Activated T-cell treated with anti-CD3 and anti-CD28 coated beads, Interleukin-2, amount 50 U/mL, for 48 hours (primary cell): ENCODE data around the gene TLR2.
"Not testable (repeated sequence)": the region's sequence is repeated elsewhere in the genome, so short reads cannot be mapped to it uniquely, and the experiment has no call there.

Experiments
- DNase-seq, 2 experiments: peaks; one replicate each; pipeline ENCODE4 v3.0.0-alpha.2; 2020

TLR2 gene

GRCh38 chr4:153661215-153661822 is 22.8 kb upstream of the TLR2 start:
- DNase-seq = no peak

GRCh38 chr4:153661908-153662307 is 22.2 kb upstream of the TLR2 start:
- DNase-seq = no peak

GRCh38 chr4:153663667-153664066 is 20.4 kb upstream of the TLR2 start:
- DNase-seq = no peak

GRCh38 chr4:153666505-153666904 is 17.6 kb upstream of the TLR2 start:
- not testable (repeated sequence) for DNase-seq

GRCh38 chr4:153668647-153669046 is 15.4 kb upstream of the TLR2 start:
- no peak for DNase-seq

- no peak for DNase-seq
Observed at GRCh38 chr4:153669838-153670237, 14.2 kb upstream of the TLR2 start.

GRCh38 chr4:153676486-153676885 is 7.6 kb upstream of the TLR2 start:
- DNase-seq = no peak

GRCh38 chr4:153676984-153677383 is 7.1 kb upstream of the TLR2 start:
- DNase-seq = no peak

- no peak for DNase-seq
Observed at GRCh38 chr4:153679486-153679885, 4.6 kb upstream of the TLR2 start.

GRCh38 chr4:153683763-153684181 is 308 bp upstream of the TLR2 start:
- no peak for DNase-seq

- DNase-seq = no peak
Observed at GRCh38 chr4:153684971-153685371, 891 bp downstream of the TLR2 start.

- no peak for DNase-seq
Observed at GRCh38 chr4:153704522-153704921, 20.4 kb downstream of the TLR2 start.

- DNase-seq = no peak
Observed at GRCh38 chr4:153705743-153706468, 21.8 kb downstream of the TLR2 start.

- DNase-seq = no peak
Observed at GRCh38 chr4:153706519-153706918, 22.4 kb downstream of the TLR2 start.

- DNase-seq = no peak
Observed at GRCh38 chr4:153710681-153711080, 26.6 kb downstream of the TLR2 start.

GRCh38 chr4:153713866-153714646 is 30.0 kb downstream of the TLR2 start:
- no peak for DNase-seq

GRCh38 chr4:153722036-153722435 is 38.0 kb downstream of the TLR2 start:
- no peak for DNase-seq

- no peak for DNase-seq
Observed at GRCh38 chr4:153724606-153725005, 40.5 kb downstream of the TLR2 start.

GRCh38 chr4:153725136-153725830 is 41.2 kb downstream of the TLR2 start:
- DNase-seq = no peak

GRCh38 chr4:153725831-153726154 is 41.7 kb downstream of the TLR2 start:
- DNase-seq = no peak

GRCh38 chr4:153728151-153728550 is 44.1 kb downstream of the TLR2 start:
- DNase-seq = no peak

- DNase-seq = no peak
Observed at GRCh38 chr4:153728660-153729059, 44.6 kb downstream of the TLR2 start.

- no peak for DNase-seq
Observed at GRCh38 chr4:153729895-153730294, 45.8 kb downstream of the TLR2 start.

- DNase-seq = no peak
Observed at GRCh38 chr4:153731239-153731638, 47.2 kb downstream of the TLR2 start.
